PC-3 (cell line): ENCODE results near the gene NRG3. TPM values are rescaled to one million over a fixed set of nuclear protein-coding genes. Genes with fewer than 3 reads are reported as not detected.

ENCODE experiments used
- ATAC-seq: fragments of 200-7000 bp; cut with Tn5 transposase; 2 replicates; pipeline ENCODE4 v1.9.1; 2020; ENCODE audit warnings: mild to moderate bottlenecking, moderate library complexity
- BruUV-seq: library from RNA; stranded (reverse); fragments of 400-500 nt; replicated peaks from 2 replicates; lab custom pipeline; 2021; lab: Mats Ljungman, UMichigan
- CTCF ChIA-PET: fragments of 300-600 bp; sonication (Branson Sonifier 250); formaldehyde crosslinking; loops from one replicate; lab custom pipeline; 2022; ENCODE audit warnings: antibody characterized with exemption; lab: Charles Lee
- POLR2A ChIA-PET: fragments of 300-600 bp; sonication (Branson Sonifier 250); formaldehyde crosslinking; loops from one replicate; lab custom pipeline; 2022; ENCODE audit warnings: antibody characterized with exemption; ENCODE audit not compliant: unreplicated experiment; lab: Charles Lee
- DNase-seq: peaks from one replicate; pipeline ENCODE4 v3.0.0-alpha.2; 2015
- H2AFZ ChIP-seq: fragments of 300-600 bp; sonication (generic); 2 replicates; pipeline ENCODE4 v1.6.0; 2016; ENCODE audit warnings: antibody characterized with exemption, low read length
- H3F3A ChIP-seq: fragments of 300-600 bp; sonication (generic); one replicate; pipeline ENCODE4 v1.6.0; 2017; ENCODE audit warnings: antibody characterized with exemption, low read length, control low read depth, mild to moderate bottlenecking; ENCODE audit not compliant: unreplicated experiment
- H3K27ac ChIP-seq: fragments of 300-600 bp; sonication (generic); 2 replicates; pipeline ENCODE4 v1.5.1; 2016; ENCODE audit warnings: mild to moderate bottlenecking, low read length
- H3K27me3 ChIP-seq: fragments of 300-600 bp; sonication (generic); 2 replicates; pipeline ENCODE4 v1.6.1; 2016; ENCODE audit warnings: low read length, mixed read lengths
- H3K36me3 ChIP-seq: fragments of 300-600 bp; sonication (generic); 2 replicates; pipeline ENCODE4 v1.6.1; 2016; ENCODE audit warnings: low read depth, mixed run types, low read length, mixed read lengths
- H3K4me1 ChIP-seq: fragments of 300-600 bp; sonication (generic); 2 replicates; pipeline ENCODE4 v1.5.1; 2016; ENCODE audit warnings: low read length; ENCODE audit not compliant: insufficient read depth
- H3K4me2 ChIP-seq: fragments of 300-600 bp; sonication (generic); 2 replicates; pipeline ENCODE4 v1.6.0; 2016; ENCODE audit warnings: low read length
- H3K4me3 ChIP-seq: fragments of 300-600 bp; sonication (generic); 2 replicates; pipeline ENCODE4 v1.5.1; 2016; ENCODE audit warnings: mild to moderate bottlenecking, low read length, mixed read lengths
- H3K79me2 ChIP-seq: fragments of 300-600 bp; sonication (generic); 2 replicates; pipeline ENCODE4 v1.6.1; 2017; ENCODE audit warnings: low read length, mixed read lengths
- H3K9ac ChIP-seq: fragments of 300-600 bp; sonication (generic); 2 replicates; pipeline ENCODE4 v1.6.0; 2016; ENCODE audit warnings: mild to moderate bottlenecking, low read length
- H3K9me2 ChIP-seq: fragments of 300-600 bp; sonication (generic); replicated peaks from 2 replicates; pipeline ENCODE4 v1.6.1; 2016; ENCODE audit warnings: mixed run types, low read length, mixed read lengths
- H3K9me3 ChIP-seq: fragments of 300-600 bp; sonication (generic); 2 replicates; pipeline ENCODE4 v1.6.1; 2016; ENCODE audit warnings: low read length, mixed read lengths
- H4K20me1 ChIP-seq: fragments of 300-600 bp; sonication (generic); 2 replicates; pipeline ENCODE4 v1.6.1; 2016; ENCODE audit warnings: low read length, mixed read lengths
- EZH2 ChIP-seq: fragments of 300-600 bp; sonication (generic); IDR thresholded peaks from one replicate; pipeline ENCODE4 v1.6.1; 2017; ENCODE audit warnings: antibody characterized with exemption, mild to moderate bottlenecking, low read length; ENCODE audit not compliant: unreplicated experiment
- EZH2phosphoT487 ChIP-seq: fragments of 300-600 bp; sonication (generic); IDR thresholded peaks from 2 replicates; pipeline ENCODE4 v1.6.1; 2018; ENCODE audit warnings: mild to moderate bottlenecking, antibody characterized with exemption, low read length, borderline replicate concordance
- intact Hi-C: fragments of 100-400 bp; cut with micrococcal nuclease; formaldehyde crosslinking; loops from 2 replicates; pipeline ENCODE4 v1.9.0; 2023
- total RNA-seq: library from RNA; depleted of rRNA; stranded (reverse); fragments of >200 nt; gene quantifications from 2 replicates; pipeline ENCODE4 v1.2.3, GENCODE V29; 2014
- TF ChIP-seq, protein P1 (sequence below): fragments of 300-600 bp; sonication (generic); conservative IDR thresholded peaks from 2 replicates; pipeline ENCODE4 v1.5.1; 2017; ENCODE audit warnings: antibody characterized with exemption, low read depth, mild to moderate bottlenecking, low read length

The NRG3 gene
- total RNA-seq, 1 experiment from 2014 or later: not detected

DNA sequence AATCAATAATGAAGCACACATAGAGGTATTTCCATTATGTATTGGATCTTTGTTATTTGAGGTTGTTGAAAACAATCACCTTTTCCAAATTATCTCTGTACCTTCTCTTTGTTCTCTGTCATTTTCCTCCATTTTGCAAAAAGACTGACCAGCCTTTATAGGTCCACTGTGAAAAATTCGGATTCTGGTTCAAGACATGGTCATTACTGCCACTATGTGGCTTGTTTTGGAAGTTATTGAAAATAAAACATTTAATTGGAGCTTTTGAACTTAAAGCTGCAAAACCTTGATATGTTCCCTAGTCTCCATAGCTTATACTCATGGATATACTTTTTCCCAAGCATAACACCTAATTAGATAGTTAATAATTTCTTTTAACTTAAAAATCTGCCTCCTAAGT lies 1094.4 kb downstream of the NRG3 start:
- intact Hi-C loops: no loop called here
- Histone ChIP-seq H3K27me3 (no peaks in the 10 kb centered on the region), H3K9me3 (no peaks in the 10 kb centered on the region), H4K20me1 (no peaks in the 10 kb centered on the region), H3K4me1 (no peaks in the 10 kb centered on the region), H3K79me2 (no peaks in the 10 kb centered on the region), H3K27ac (no peak overlapping the region), H3F3A (no peaks in the 10 kb centered on the region), H3K4me3 (no peak overlapping the region), H3K4me2 (no peak overlapping the region), H3K9me2 (no peaks in the 10 kb centered on the region), H3K9ac (no peak overlapping the region), H3K36me3 (no peaks in the 10 kb centered on the region), H2AFZ (no peak overlapping the region)
- BruUV-seq: no TSS peak
- ChIA-PET POLR2A (no interaction called here), CTCF (no interaction called here)
- no peak for ATAC-seq
- DNase-seq: no peak
- TF ChIP-seq EZH2: no peak
- TF ChIP-seq, protein P1, sequence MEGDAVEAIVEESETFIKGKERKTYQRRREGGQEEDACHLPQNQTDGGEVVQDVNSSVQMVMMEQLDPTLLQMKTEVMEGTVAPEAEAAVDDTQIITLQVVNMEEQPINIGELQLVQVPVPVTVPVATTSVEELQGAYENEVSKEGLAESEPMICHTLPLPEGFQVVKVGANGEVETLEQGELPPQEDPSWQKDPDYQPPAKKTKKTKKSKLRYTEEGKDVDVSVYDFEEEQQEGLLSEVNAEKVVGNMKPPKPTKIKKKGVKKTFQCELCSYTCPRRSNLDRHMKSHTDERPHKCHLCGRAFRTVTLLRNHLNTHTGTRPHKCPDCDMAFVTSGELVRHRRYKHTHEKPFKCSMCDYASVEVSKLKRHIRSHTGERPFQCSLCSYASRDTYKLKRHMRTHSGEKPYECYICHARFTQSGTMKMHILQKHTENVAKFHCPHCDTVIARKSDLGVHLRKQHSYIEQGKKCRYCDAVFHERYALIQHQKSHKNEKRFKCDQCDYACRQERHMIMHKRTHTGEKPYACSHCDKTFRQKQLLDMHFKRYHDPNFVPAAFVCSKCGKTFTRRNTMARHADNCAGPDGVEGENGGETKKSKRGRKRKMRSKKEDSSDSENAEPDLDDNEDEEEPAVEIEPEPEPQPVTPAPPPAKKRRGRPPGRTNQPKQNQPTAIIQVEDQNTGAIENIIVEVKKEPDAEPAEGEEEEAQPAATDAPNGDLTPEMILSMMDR: peak; percentile 31; the same call in 1 of the 2 replicates

DNA sequence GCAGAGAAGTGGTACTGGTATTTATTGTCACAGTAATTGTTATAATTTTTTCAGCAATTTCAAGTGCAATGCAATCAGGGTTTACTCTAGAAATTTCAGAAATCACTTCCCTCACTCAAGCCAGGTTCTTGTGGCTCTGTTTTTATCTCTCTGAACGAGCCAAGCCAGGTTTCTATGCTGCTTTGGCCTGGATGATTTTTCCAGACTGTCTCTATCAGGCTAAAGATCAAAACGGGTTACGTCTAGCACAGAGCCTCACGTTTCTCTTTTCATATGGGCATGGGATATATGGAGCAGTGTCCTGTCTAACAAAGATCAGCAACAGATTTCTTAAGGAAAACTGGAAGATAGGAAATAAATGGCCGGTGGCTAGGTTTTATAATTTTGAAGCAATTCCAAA lies 1105.3 kb downstream of the NRG3 start:
- intact Hi-C loops: no loop called here
- ChIA-PET CTCF (no interaction called here), POLR2A (no interaction called here)
- Histone ChIP-seq H4K20me1 (no peaks in the 10 kb centered on the region), H2AFZ (no peak overlapping the region), H3K27me3 (no peaks in the 10 kb centered on the region), H3K4me1 (no peaks in the 10 kb centered on the region), H3K27ac (no peak overlapping the region), H3K79me2 (no peaks in the 10 kb centered on the region), H3K9ac (no peak overlapping the region), H3K4me2 (no peak overlapping the region), H3K9me2 (no peaks in the 10 kb centered on the region), H3F3A (no peaks in the 10 kb centered on the region), H3K9me3 (no peaks in the 10 kb centered on the region), H3K4me3 (no peak overlapping the region), H3K36me3 (no peaks in the 10 kb centered on the region)
- BruUV-seq: no TSS peak
- DNase-seq: no peak
- TF ChIP-seq EZH2 (no peak), EZH2phosphoT487 (no peak)
- TF ChIP-seq, protein P1: no peak
- no peak for ATAC-seq

DNA sequence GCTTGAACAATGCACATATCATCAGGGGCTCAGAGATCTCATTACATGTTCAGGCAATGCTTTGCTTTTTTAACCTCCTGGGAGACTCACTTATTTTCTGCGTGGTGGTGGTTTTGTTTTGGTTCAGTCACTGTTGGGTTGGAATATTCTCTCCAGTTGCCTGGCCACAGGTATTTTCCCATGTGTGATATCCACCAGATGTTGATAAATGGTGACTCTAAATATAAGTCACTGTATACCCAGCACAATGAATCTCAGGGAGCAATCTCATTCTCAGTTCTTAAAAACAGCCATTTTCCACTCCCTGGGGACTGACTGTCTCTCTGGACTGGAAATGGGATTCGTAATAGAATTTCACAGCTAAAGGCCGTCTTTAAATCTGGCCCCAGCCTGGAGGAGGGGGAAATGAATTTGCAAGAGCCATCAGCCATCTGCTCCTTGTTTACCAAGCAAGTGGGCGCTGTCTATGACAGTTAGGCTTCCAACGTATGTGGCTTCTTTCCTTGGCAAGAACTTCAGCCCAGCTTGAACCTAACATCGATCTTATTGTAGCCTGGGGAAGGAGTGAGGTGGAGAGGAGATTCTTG lies 1106.2 kb downstream of the NRG3 start:
- Histone ChIP-seq H3K4me1 (no peaks in the 10 kb centered on the region), H3K9me3 (no peaks in the 10 kb centered on the region), H3K9me2 (no peaks in the 10 kb centered on the region), H3F3A (no peaks in the 10 kb centered on the region), H3K27me3 (no peaks in the 10 kb centered on the region), H3K79me2 (no peaks in the 10 kb centered on the region), H3K4me3 (no peak overlapping the region), H3K36me3 (no peaks in the 10 kb centered on the region), H3K27ac (no peak overlapping the region), H2AFZ (no peak overlapping the region), H3K9ac (no peak overlapping the region), H4K20me1 (no peaks in the 10 kb centered on the region), H3K4me2 (no peak overlapping the region)
- ATAC-seq (no peak), DNase-seq (no peak)
- CTCF ChIA-PET: no interaction called here
- TF ChIP-seq, protein P1: no peak
- TF ChIP-seq EZH2phosphoT487 (no peak), EZH2 (no peak)
- no TSS peak for BruUV-seq
- intact Hi-C loops: no loop called here
- POLR2A ChIA-PET: no interaction called here
